MCF 10A (cell line): Measurements from ENCODE around the gene MGMT. TPM values are rescaled to one million over a fixed set of nuclear protein-coding genes. Genes with fewer than 3 reads are reported as not detected.

Experiments used
- BruUV-seq: library from RNA; stranded (reverse); fragments of 400-500 nt; replicated peaks from 2 replicates; lab custom pipeline; 2021; lab: Mats Ljungman, UMichigan
- CTCF ChIA-PET: fragments of 300-600 bp; sonication (Branson Sonifier 250); formaldehyde crosslinking; extraction: SDS; loops from one replicate; lab custom pipeline; 2021; ENCODE audit warnings: antibody characterized with exemption, inconsistent platforms; lab: Yijun Ruan, JAX
- POLR2A ChIA-PET: fragments of 300-600, 350-650 bp; sonication (Branson Sonifier 250); formaldehyde crosslinking; extraction: SDS; loops from one replicate; lab custom pipeline; 2020; ENCODE audit warnings: antibody characterized with exemption, inconsistent platforms; lab: Yijun Ruan, JAX
- DNase-seq: peaks from one replicate; pipeline ENCODE4 v3.0.0-alpha.2; 2018; ENCODE audit not compliant: unreplicated experiment
- H3K27ac Mint-ChIP-seq: one replicate; pipeline ENCODE4 v1.8.0; 2022; ENCODE audit warnings: mild to moderate bottlenecking, low read depth, mixed read lengths; ENCODE audit not compliant: unreplicated experiment
- H3K27me3 Mint-ChIP-seq: one replicate; pipeline ENCODE4 v1.8.0; 2022; ENCODE audit warnings: mixed read lengths; ENCODE audit not compliant: insufficient read depth, unreplicated experiment
- H3K36me3 Mint-ChIP-seq: one replicate; pipeline ENCODE4 v1.8.0; 2022; ENCODE audit warnings: mild to moderate bottlenecking, moderate library complexity, mixed read lengths; ENCODE audit not compliant: insufficient read depth, unreplicated experiment
- H3K4me1 Mint-ChIP-seq: one replicate; pipeline ENCODE4 v1.8.0; 2022; ENCODE audit warnings: mixed read lengths; ENCODE audit not compliant: insufficient read depth, unreplicated experiment
- H3K4me3 Mint-ChIP-seq: one replicate; pipeline ENCODE4 v1.8.0; 2022; ENCODE audit warnings: mild to moderate bottlenecking, moderate library complexity, mixed read lengths; ENCODE audit not compliant: unreplicated experiment
- H3K9me3 Mint-ChIP-seq: one replicate; pipeline ENCODE4 v1.8.0; 2022; ENCODE audit warnings: mixed read lengths; ENCODE audit not compliant: unreplicated experiment
- intact Hi-C: fragments of 100-400 bp; cut with micrococcal nuclease; formaldehyde crosslinking; loops from 2 replicates; pipeline ENCODE4 v1.14.1; 2022
- total RNA-seq: library from RNA; stranded (reverse); gene quantifications from 2 replicates; pipeline ENCODE4 v1.2.3, GENCODE V29; 2022
- TF ChIP-seq, protein P1 (sequence below): fragments of 200-600 bp; IDR thresholded peaks from one replicate; pipeline ENCODE4 v1.8.0; 2022; ENCODE audit warnings: antibody characterized with exemption, mild to moderate bottlenecking; ENCODE audit not compliant: unreplicated experiment

Gene MGMT
- total RNA-seq, 1 experiment from 2014 or later = 18.0 TPM

DNA sequence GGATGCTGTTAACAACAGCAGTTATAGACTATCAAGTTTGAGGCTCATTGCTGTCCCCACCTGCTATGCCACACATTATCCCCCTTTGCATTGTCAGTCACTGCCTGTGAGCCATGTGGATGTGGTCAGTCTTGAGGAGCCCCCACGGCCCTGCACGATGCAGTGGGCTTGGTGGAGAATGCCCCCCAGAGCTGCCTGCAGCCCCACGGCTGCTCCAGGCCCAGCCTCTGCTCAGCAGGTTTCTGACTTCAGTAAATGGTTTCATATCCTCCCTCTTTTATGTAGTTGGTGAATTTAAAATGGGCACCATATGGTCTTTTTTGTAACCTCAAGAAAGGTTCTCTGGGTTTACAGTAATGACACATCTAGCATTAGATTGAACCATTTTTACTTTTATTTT is 332.9 kb downstream of the MGMT start:
- no peak overlapping the region for H3K4me3 Mint-ChIP-seq
- DNase-seq = no peak
- H3K27me3 Mint-ChIP-seq = no peaks in the 10 kb centered on the region
- no peaks in the 10 kb centered on the region for H3K36me3 Mint-ChIP-seq
- intact Hi-C loops = no loop called here
- no TSS peak for BruUV-seq
- H3K4me1 Mint-ChIP-seq = no peaks in the 10 kb centered on the region
- POLR2A ChIA-PET = no interaction called here
- CTCF ChIA-PET = interaction anchor here (0.6 kb wide), 1 partner anchor 8 kb away, joined by 3 read pairs; no protein-coding TSS in a partner anchor
- TF ChIP-seq, protein P1, sequence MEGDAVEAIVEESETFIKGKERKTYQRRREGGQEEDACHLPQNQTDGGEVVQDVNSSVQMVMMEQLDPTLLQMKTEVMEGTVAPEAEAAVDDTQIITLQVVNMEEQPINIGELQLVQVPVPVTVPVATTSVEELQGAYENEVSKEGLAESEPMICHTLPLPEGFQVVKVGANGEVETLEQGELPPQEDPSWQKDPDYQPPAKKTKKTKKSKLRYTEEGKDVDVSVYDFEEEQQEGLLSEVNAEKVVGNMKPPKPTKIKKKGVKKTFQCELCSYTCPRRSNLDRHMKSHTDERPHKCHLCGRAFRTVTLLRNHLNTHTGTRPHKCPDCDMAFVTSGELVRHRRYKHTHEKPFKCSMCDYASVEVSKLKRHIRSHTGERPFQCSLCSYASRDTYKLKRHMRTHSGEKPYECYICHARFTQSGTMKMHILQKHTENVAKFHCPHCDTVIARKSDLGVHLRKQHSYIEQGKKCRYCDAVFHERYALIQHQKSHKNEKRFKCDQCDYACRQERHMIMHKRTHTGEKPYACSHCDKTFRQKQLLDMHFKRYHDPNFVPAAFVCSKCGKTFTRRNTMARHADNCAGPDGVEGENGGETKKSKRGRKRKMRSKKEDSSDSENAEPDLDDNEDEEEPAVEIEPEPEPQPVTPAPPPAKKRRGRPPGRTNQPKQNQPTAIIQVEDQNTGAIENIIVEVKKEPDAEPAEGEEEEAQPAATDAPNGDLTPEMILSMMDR = no peak
- peaks cover 9% of the 10 kb centered on the region for H3K9me3 Mint-ChIP-seq
- H3K27ac Mint-ChIP-seq = no peak overlapping the region

DNA sequence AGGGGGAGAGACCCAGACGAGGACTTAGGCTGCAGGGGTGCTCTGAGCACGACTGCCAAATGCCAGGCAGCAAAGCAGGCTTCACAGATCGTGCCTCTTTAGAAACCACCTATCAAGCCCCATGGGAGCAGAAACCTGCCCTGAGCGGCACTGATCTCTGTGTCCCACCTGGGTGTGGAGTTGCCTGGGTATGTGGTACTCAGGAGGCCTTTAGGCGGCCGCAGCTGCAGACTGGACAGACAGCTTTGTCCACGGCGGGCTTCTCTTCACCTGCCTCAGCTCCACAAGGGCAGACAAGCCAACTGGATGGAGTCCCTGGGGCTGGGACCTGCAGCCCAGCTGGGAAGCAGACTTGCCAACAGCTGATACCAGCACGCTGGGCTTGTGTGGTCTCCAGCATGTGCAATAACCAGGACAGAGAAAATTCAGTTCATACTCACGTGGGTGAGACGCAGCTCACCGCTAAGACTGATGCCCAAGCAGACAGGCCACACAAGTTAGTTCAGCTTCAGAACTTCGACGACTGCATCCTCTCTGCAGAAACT is 333.8 kb downstream of the MGMT start:
- no peak for DNase-seq
- ChIA-PET CTCF (interaction anchor here (0.6 kb wide), 1 partner anchor 674 kb away, joined by 3 read pairs; no protein-coding TSS in a partner anchor), POLR2A (no interaction called here)
- TF ChIP-seq, protein P1 = no peak
- Mint-ChIP-seq H3K9me3 (peaks cover 9% of the 10 kb centered on the region), H3K27me3 (no peaks in the 10 kb centered on the region), H3K4me3 (no peak overlapping the region), H3K36me3 (no peaks in the 10 kb centered on the region), H3K27ac (no peak overlapping the region), H3K4me1 (no peaks in the 10 kb centered on the region)
- intact Hi-C loops = no loop called here
- no TSS peak for BruUV-seq

DNA sequence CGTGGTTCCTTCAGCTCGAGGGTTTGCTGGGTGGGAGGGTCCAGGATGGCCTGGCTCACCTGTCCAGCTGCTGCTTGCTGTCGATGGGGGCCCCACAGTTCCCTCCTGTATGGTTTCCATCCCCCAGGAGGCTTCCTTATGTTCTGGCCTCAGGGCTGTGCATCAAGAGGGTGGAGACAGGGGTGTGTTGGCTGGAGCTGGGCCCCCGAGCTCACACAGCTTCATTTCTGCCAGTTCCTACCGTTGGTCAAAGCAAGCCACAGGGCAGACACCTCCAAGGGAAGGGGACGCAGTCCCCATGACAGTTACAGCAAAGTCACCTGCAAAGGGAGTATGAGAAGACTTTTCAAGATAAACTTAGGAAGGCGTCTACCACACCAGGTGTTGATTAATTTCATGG is 340.2 kb downstream of the MGMT start:
- no peak for DNase-seq
- H3K4me1 Mint-ChIP-seq = no peaks in the 10 kb centered on the region
- no peaks in the 10 kb centered on the region for H3K36me3 Mint-ChIP-seq
- no peak overlapping the region for H3K4me3 Mint-ChIP-seq
- peaks cover 19% of the 10 kb centered on the region for H3K9me3 Mint-ChIP-seq
- H3K27ac Mint-ChIP-seq = no peak overlapping the region
- TF ChIP-seq, protein P1 = no peak
- ChIA-PET POLR2A (no interaction called here), CTCF (no interaction called here)
- intact Hi-C loops = no loop called here
- H3K27me3 Mint-ChIP-seq = no peaks in the 10 kb centered on the region
- no TSS peak for BruUV-seq

DNA sequence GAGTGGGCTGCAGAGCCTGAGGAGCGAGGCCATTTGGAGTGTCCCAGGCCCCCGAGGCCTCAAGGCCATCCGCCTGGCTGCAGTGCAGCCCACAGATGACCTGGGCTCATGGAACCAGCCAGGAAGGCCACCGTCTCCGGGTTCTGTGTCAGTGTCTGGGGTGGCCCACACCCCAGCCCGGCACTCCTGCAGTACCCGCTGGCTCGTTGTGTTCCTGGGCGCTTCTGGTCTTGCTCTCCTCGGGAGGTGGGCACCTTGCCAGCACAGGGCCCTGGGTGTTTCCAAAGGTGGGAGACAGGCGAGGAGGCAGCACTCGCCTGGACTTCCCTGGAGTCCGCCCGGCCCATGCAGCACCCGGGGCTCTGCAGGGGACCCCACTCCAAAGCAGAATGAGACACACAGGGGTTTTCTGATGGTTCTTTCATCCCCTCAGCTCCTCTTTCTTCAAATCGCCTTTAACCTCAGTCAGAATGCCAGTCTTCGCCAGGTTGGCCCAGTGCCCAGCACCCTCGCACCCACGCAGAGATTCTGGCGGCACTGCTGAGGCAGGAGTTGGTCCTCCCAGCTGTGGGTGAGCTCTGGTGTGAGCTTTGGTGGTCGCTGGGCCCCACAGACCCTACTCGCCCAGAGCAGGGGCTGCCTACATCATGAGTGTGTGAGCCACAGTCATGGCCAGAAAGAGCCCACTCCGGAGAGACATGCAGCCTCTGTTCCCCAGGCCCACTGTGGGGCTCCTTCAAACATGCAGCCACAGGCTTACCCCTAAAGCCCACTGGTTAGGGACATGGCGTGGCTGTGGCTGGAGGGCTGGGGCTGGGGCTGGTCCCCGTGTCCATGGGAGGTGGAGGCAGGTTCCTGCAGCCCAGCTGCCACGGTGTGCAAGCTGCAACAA is 341.3 kb downstream of the MGMT start:
- intact Hi-C loops = no loop called here
- BruUV-seq = no TSS peak
- H3K9me3 Mint-ChIP-seq = peaks cover 19% of the 10 kb centered on the region
- H3K27ac Mint-ChIP-seq = no peak overlapping the region
- ChIA-PET POLR2A (no interaction called here), CTCF (interaction anchor here (0.7 kb wide), 1 partner anchor 8 kb away, joined by 3 read pairs; no protein-coding TSS in a partner anchor)
- H3K36me3 Mint-ChIP-seq = no peaks in the 10 kb centered on the region
- no peak overlapping the region for H3K4me3 Mint-ChIP-seq
- no peaks in the 10 kb centered on the region for H3K4me1 Mint-ChIP-seq
- TF ChIP-seq, protein P1 = no peak
- no peak for DNase-seq
- no peaks in the 10 kb centered on the region for H3K27me3 Mint-ChIP-seq
